Measurements from ENCODE around the gene PEMT. TPM values are rescaled to one million over a fixed set of nuclear protein-coding genes. Genes with fewer than 3 reads are reported as not detected.

PEMT gene
- total RNA-seq, 2 experiments from 2014 or later = 30.4 to 32.3 TPM

GRCh38 chr17:17626151-17626805 lies 34.8 kb upstream of the PEMT start:
- ATAC-seq (no peak), DNase-seq (no peak)
- Mint-ChIP-seq H3K9me3 (ENCODE audit: low read depth) (no peaks in the 10 kb centered on the region), H3K27me3 (no peaks in the 10 kb centered on the region), H3K27ac (no peak overlapping the region), H3K4me1 (peaks cover 11% of the 10 kb centered on the region), H3K4me3 (no peak overlapping the region), H3K36me3 (ENCODE audit: low read depth) (no peaks in the 10 kb centered on the region)
- POLR2A ChIA-PET = no interaction called here
- CTCF ChIA-PET = no interaction called here
- intact Hi-C loops (cut with DNase I, micrococcal nuclease) = no loop called here

GRCh38 chr17:17624741-17625140 lies 33.2 kb upstream of the PEMT start:
- ChIA-PET POLR2A (no interaction called here), CTCF (interaction anchor here (0.9 to 1.2 kb wide), 2 partner anchors 11 to 16 kb away, joined by 3 to 8 read pairs; no protein-coding TSS in a partner anchor)
- Mint-ChIP-seq H3K27me3 (no peaks in the 10 kb centered on the region), H3K9me3 (ENCODE audit: low read depth) (no peaks in the 10 kb centered on the region), H3K36me3 (ENCODE audit: low read depth) (no peaks in the 10 kb centered on the region), H3K4me1 (peaks cover 11% of the 10 kb centered on the region), H3K27ac (no peak overlapping the region), H3K4me3 (no peak overlapping the region)
- DNase-seq = no peak
- ATAC-seq = no peak
- intact Hi-C loops (cut with DNase I, micrococcal nuclease) = no loop called here

- H3K9me3 Mint-ChIP-seq (ENCODE audit: low read depth) = no peaks in the 10 kb centered on the region
- no peaks in the 10 kb centered on the region for H3K27me3 Mint-ChIP-seq
- H3K36me3 Mint-ChIP-seq (ENCODE audit: low read depth) = no peaks in the 10 kb centered on the region
- H3K4me1 Mint-ChIP-seq = peaks cover 6% of the 10 kb centered on the region
- no peak overlapping the region for H3K4me3 Mint-ChIP-seq
- ChIA-PET CTCF (interaction anchor here (2.4 kb wide), 1 partner anchor 10 kb away, joined by 8 read pairs; no protein-coding TSS in a partner anchor), POLR2A (no interaction called here)
- H3K27ac Mint-ChIP-seq = no peak overlapping the region
- intact Hi-C loops (cut with DNase I, micrococcal nuclease) = no loop called here
- ATAC-seq = no peak
- no peak for DNase-seq
These were observed 32.4 kb upstream of the PEMT start for GRCh38 chr17:17623904-17624303.

- ATAC-seq = no peak
- no peak overlapping the region for H3K4me3 Mint-ChIP-seq
- POLR2A ChIA-PET = no interaction called here
- no peaks in the 10 kb centered on the region for H3K4me1 Mint-ChIP-seq
- no peak overlapping the region for H3K27ac Mint-ChIP-seq
- CTCF ChIA-PET = no interaction called here
- no peaks in the 10 kb centered on the region for H3K27me3 Mint-ChIP-seq
- H3K9me3 Mint-ChIP-seq (ENCODE audit: low read depth) = no peaks in the 10 kb centered on the region
- intact Hi-C loops (cut with DNase I, micrococcal nuclease) = no loop called here
- H3K36me3 Mint-ChIP-seq (ENCODE audit: low read depth) = no peaks in the 10 kb centered on the region
- DNase-seq = no peak
These were observed 29.7 kb upstream of the PEMT start for GRCh38 chr17:17621254-17621653.

- DNase-seq (peak; percentile 72), ATAC-seq (peak; percentile 97)
- CTCF ChIA-PET = interaction anchor here (0.7 to 1.5 kb wide), 13 partner anchors 9 to 249 kb away, joined by 3 to 11 read pairs (median 4); partner anchors contain the start of genes PEMT and RASD1
- peaks cover 3% of the 10 kb centered on the region for H3K9me3 Mint-ChIP-seq (ENCODE audit: low read depth)
- POLR2A ChIA-PET = no interaction called here
- H3K4me3 Mint-ChIP-seq = no peak overlapping the region
- H3K36me3 Mint-ChIP-seq (ENCODE audit: low read depth) = peaks cover 1% of the 10 kb centered on the region
- no peak overlapping the region for H3K27ac Mint-ChIP-seq
- H3K4me1 Mint-ChIP-seq = peaks cover 2% of the 10 kb centered on the region
- intact Hi-C loops (cut with DNase I, micrococcal nuclease) = loop anchor here in 1 of 2 experiments (1.0 kb wide), 1 partner anchor 257 kb away; no protein-coding TSS in a partner anchor
- no peaks in the 10 kb centered on the region for H3K27me3 Mint-ChIP-seq
These were observed 22.2 kb upstream of the PEMT start for GRCh38 chr17:17613708-17614114.

- Mint-ChIP-seq H3K36me3 (ENCODE audit: low read depth) (peaks cover 1% of the 10 kb centered on the region), H3K4me1 (peaks cover 2% of the 10 kb centered on the region), H3K27ac (no peak overlapping the region), H3K4me3 (no peak overlapping the region), H3K9me3 (ENCODE audit: low read depth) (peaks cover 3% of the 10 kb centered on the region), H3K27me3 (no peaks in the 10 kb centered on the region)
- ATAC-seq (no peak), DNase-seq (no peak)
- intact Hi-C loops (cut with DNase I, micrococcal nuclease) = loop anchor here in 1 of 2 experiments (1.0 kb wide), 1 partner anchor 256 kb away; no protein-coding TSS in a partner anchor
- ChIA-PET CTCF (interaction anchor here (0.5 to 1.5 kb wide), 5 partner anchors 13 to 328 kb away, joined by 3 to 8 read pairs (median 4); no protein-coding TSS in a partner anchor), POLR2A (no interaction called here)
These were observed 20.8 kb upstream of the PEMT start for GRCh38 chr17:17612085-17613022.

- peaks cover 3% of the 10 kb centered on the region for H3K9me3 Mint-ChIP-seq (ENCODE audit: low read depth)
- H3K4me3 Mint-ChIP-seq = no peak overlapping the region
- no peak for DNase-seq
- CTCF ChIA-PET = interaction anchor here (1.1 to 1.7 kb wide), 2 partner anchors 22 to 33 kb away, joined by 3 to 9 read pairs; no protein-coding TSS in a partner anchor
- no peaks in the 10 kb centered on the region for H3K27me3 Mint-ChIP-seq
- H3K4me1 Mint-ChIP-seq = peaks cover 2% of the 10 kb centered on the region
- POLR2A ChIA-PET = no interaction called here
- intact Hi-C loops (cut with DNase I, micrococcal nuclease) = no loop called here
- H3K36me3 Mint-ChIP-seq (ENCODE audit: low read depth) = peaks cover 1% of the 10 kb centered on the region
- no peak for ATAC-seq
- no peak overlapping the region for H3K27ac Mint-ChIP-seq
These were observed 17.6 kb upstream of the PEMT start for GRCh38 chr17:17609121-17609520.

- ChIA-PET CTCF (interaction anchor here (1.1 kb wide), 1 partner anchor 24 kb away, joined by 3 read pairs; no protein-coding TSS in a partner anchor), POLR2A (no interaction called here)
- H3K27ac Mint-ChIP-seq = no peak overlapping the region
These were observed 15.0 kb upstream of the PEMT start for GRCh38 chr17:17606416-17607000.

GRCh38 chr17:17605729-17606088 lies 14.2 kb upstream of the PEMT start:
- ChIA-PET CTCF (interaction anchor here (1.1 kb wide), 1 partner anchor 24 kb away, joined by 3 read pairs; no protein-coding TSS in a partner anchor), POLR2A (no interaction called here)
- DNase-seq = no peak
- no peak for ATAC-seq
- Mint-ChIP-seq H3K27me3 (no peaks in the 10 kb centered on the region), H3K4me1 (no peaks in the 10 kb centered on the region), H3K4me3 (no peak overlapping the region), H3K36me3 (ENCODE audit: low read depth) (no peaks in the 10 kb centered on the region), H3K9me3 (ENCODE audit: low read depth) (no peaks in the 10 kb centered on the region), H3K27ac (no peak overlapping the region)
- intact Hi-C loops (cut with DNase I, micrococcal nuclease) = no loop called here

More at GRCh38 chr17:17606416-17607000, 15.0 kb upstream of the PEMT start:
- Mint-ChIP-seq H3K36me3 (ENCODE audit: low read depth) (no peaks in the 10 kb centered on the region), H3K4me1 (no peaks in the 10 kb centered on the region), H3K9me3 (ENCODE audit: low read depth) (no peaks in the 10 kb centered on the region), H3K4me3 (no peak overlapping the region), H3K27me3 (no peaks in the 10 kb centered on the region)
- ATAC-seq = no peak
- intact Hi-C loops (cut with DNase I, micrococcal nuclease) = no loop called here
- no peak for DNase-seq

GRCh38 chr17:17605083-17605728 lies 13.7 kb upstream of the PEMT start:
- Mint-ChIP-seq H3K4me3 (no peak overlapping the region), H3K27me3 (no peaks in the 10 kb centered on the region), H3K4me1 (no peaks in the 10 kb centered on the region), H3K27ac (no peak overlapping the region), H3K9me3 (ENCODE audit: low read depth) (no peaks in the 10 kb centered on the region), H3K36me3 (ENCODE audit: low read depth) (no peaks in the 10 kb centered on the region)
- no peak for ATAC-seq
- intact Hi-C loops (cut with DNase I, micrococcal nuclease) = no loop called here
- CTCF ChIA-PET = interaction anchor here (1.1 kb wide), 2 partner anchors 9 to 23 kb away, joined by 3 read pairs; no protein-coding TSS in a partner anchor
- POLR2A ChIA-PET = no interaction called here
- no peak for DNase-seq

- H3K36me3 Mint-ChIP-seq (ENCODE audit: low read depth) = no peaks in the 10 kb centered on the region
- no peak for DNase-seq
- ChIA-PET POLR2A (interaction anchor here (1.0 kb wide), 1 partner anchor 218 kb away, joined by 3 read pairs; no protein-coding TSS in a partner anchor), CTCF (interaction anchor here (0.6 to 1.1 kb wide), 2 partner anchors 10 to 16 kb away, joined by 3 read pairs; no protein-coding TSS in a partner anchor)
- H3K4me3 Mint-ChIP-seq = no peak overlapping the region
- no peaks in the 10 kb centered on the region for H3K4me1 Mint-ChIP-seq
- no peak for ATAC-seq
- H3K9me3 Mint-ChIP-seq (ENCODE audit: low read depth) = no peaks in the 10 kb centered on the region
- H3K27me3 Mint-ChIP-seq = no peaks in the 10 kb centered on the region
- intact Hi-C loops (cut with DNase I, micrococcal nuclease) = no loop called here
- H3K27ac Mint-ChIP-seq = no peak overlapping the region
These were observed 12.4 kb upstream of the PEMT start for GRCh38 chr17:17603895-17604225.

Data from activated CD4-positive, alpha-beta T cell treated with anti-CD3 and anti-CD28 coated beads for 36 hours (primary cell).